CD14-positive monocyte (primary cell): ENCODE results near the gene STARD13. TPM values are rescaled to one million over a fixed set of nuclear protein-coding genes. Genes with fewer than 3 reads are reported as not detected.

Source experiments
- DNase-seq, 3 donors: peaks; one replicate each; pipeline ENCODE4 v3.0.0-alpha.2; 2011 to 2022
- H2AFZ ChIP-seq: 2 replicates; pipeline ENCODE4 v1.6.0; 2012; ENCODE audit warnings: mild to moderate bottlenecking, low read depth, low read length, inconsistent platforms; ENCODE audit not compliant: insufficient read depth, poor library complexity, severe bottlenecking
- H3K27ac ChIP-seq, 2 donors: 1 replicate in 1 of 2; 2 replicates in 1 of 2; pipeline ENCODE4 v1.5.1; 2012 to 2013; ENCODE audit warnings: low read length in 2 of 2, control low read depth in 1 of 2, inconsistent platforms in 1 of 2, low read depth in 1 of 2, mild to moderate bottlenecking in 1 of 2
- H3K27me3 ChIP-seq, 2 donors: one replicate each; pipeline versions ENCODE4 v1.6.0 to v1.6.1; 2011 to 2013; ENCODE audit warnings: low read length in 2 of 2; ENCODE audit not compliant: control insufficient read depth in 2 of 2, insufficient read depth in 2 of 2
- H3K36me3 ChIP-seq, 2 donors: replicated peaks in 1 of 2; 1 replicate in 1 of 2; 2 replicates in 1 of 2; pipeline versions ENCODE4 v1.5.1 to v1.6.1; 2012 to 2013; ENCODE audit warnings: low read length in 2 of 2, control low read depth in 1 of 2, inconsistent platforms in 1 of 2, mild to moderate bottlenecking in 1 of 2; ENCODE audit not compliant: insufficient read depth in 2 of 2, control insufficient read depth in 1 of 2
- H3K4me1 ChIP-seq, 2 donors: 1 replicate in 1 of 2; 2 replicates in 1 of 2; pipeline versions ENCODE4 v1.5.1 to v1.6.1; 2012 to 2013; ENCODE audit warnings: low read length in 2 of 2, control low read depth in 1 of 2, inconsistent platforms in 1 of 2, mild to moderate bottlenecking in 1 of 2, moderate library complexity in 1 of 2; ENCODE audit not compliant: insufficient read depth in 2 of 2, control insufficient read depth in 1 of 2
- H3K4me2 ChIP-seq: replicated peaks from 2 replicates; pipeline ENCODE3; 2012; ENCODE audit warnings: low read length, moderate library complexity, mild to moderate bottlenecking; ENCODE audit not compliant: poor library complexity, severe bottlenecking; ENCODE audit errors: extremely low read depth
- H3K4me3 ChIP-seq, 3 experiments: fragments of 200-600 bp in 1 of 3; sonication (generic) in 1 of 3; replicated peaks in 1 of 3; 1 replicate in 2 of 3; 2 replicates in 1 of 3; pipeline ENCODE4 v1.5.1; 2011 to 2013; ENCODE audit warnings: low read length in 3 of 3, mild to moderate bottlenecking in 3 of 3, control low read depth in 2 of 3, low read depth in 2 of 3, inconsistent platforms in 1 of 3, moderate library complexity in 1 of 3
- H3K79me2 ChIP-seq: 2 replicates; pipeline ENCODE4 v1.6.0; 2012; ENCODE audit warnings: mild to moderate bottlenecking, control low read depth, inconsistent platforms, low read length, moderate library complexity; ENCODE audit not compliant: insufficient read depth
- H3K9ac ChIP-seq: 2 replicates; pipeline ENCODE4 v1.6.0; 2017; ENCODE audit warnings: low read length, mild to moderate bottlenecking; ENCODE audit not compliant: insufficient read depth, poor library complexity, severe bottlenecking
- H3K9me3 ChIP-seq, 2 donors: replicated peaks in 1 of 2; 1 replicate in 1 of 2; 2 replicates in 1 of 2; pipeline versions ENCODE4 v1.5.1 to v1.6.1; 2012 to 2013; ENCODE audit warnings: low read length in 2 of 2, control low read depth in 1 of 2; ENCODE audit not compliant: control insufficient read depth in 1 of 2, insufficient read depth in 1 of 2
- H4K20me1 ChIP-seq: 2 replicates; pipeline ENCODE4 v1.6.0; 2012; ENCODE audit warnings: mild to moderate bottlenecking, low read length, control low read depth, moderate library complexity; ENCODE audit not compliant: insufficient read depth
- H3K27ac Mint-ChIP-seq, 7 donors: one replicate each; pipeline ENCODE4 v1.8.0; 2020; ENCODE audit warnings: mild to moderate bottlenecking in 7 of 7, mixed read lengths in 7 of 7, moderate library complexity in 6 of 7, inconsistent platforms in 2 of 7
- H3K27me3 Mint-ChIP-seq, 3 donors: one replicate each; pipeline ENCODE4 v1.8.0; 2021 to 2022; ENCODE audit warnings: low read depth in 3 of 3, mild to moderate bottlenecking in 3 of 3, mixed read lengths in 3 of 3, moderate library complexity in 3 of 3, inconsistent platforms in 1 of 3
- H3K36me3 Mint-ChIP-seq, 2 donors: one replicate each; pipeline ENCODE4 v1.8.0; 2020; ENCODE audit warnings: mixed read lengths in 2 of 2, inconsistent platforms in 1 of 2, mild to moderate bottlenecking in 1 of 2
- H3K4me1 Mint-ChIP-seq: one replicate; pipeline ENCODE4 v1.8.0; 2020; ENCODE audit warnings: mild to moderate bottlenecking, mixed read lengths
- H3K4me3 Mint-ChIP-seq, 2 donors: one replicate each; pipeline ENCODE4 v1.8.0; 2020; ENCODE audit warnings: mild to moderate bottlenecking in 2 of 2, mixed read lengths in 2 of 2, moderate library complexity in 1 of 2
- H3K9me3 Mint-ChIP-seq, 7 donors: one replicate each; pipeline ENCODE4 v1.8.0; 2020 to 2022; ENCODE audit warnings: mixed read lengths in 7 of 7, mild to moderate bottlenecking in 6 of 7, moderate library complexity in 6 of 7, inconsistent platforms in 2 of 7
- CTCF ChIP-seq: fragments of 200-600 bp; IDR thresholded peaks from one replicate; pipeline ENCODE4 v1.8.0; 2022; ENCODE audit warnings: antibody characterized with exemption, mild to moderate bottlenecking
- WGBS: methylation state at CpG from one replicate; pipeline ENCODE4 v1.1.5; 2013; ENCODE audit warnings: missing lambda C conversion rate; ENCODE audit not compliant: insufficient coverage; 5-methylcytosine and 5-hydroxymethylcytosine counted together
- intact Hi-C, 2 donors: fragments of 100-400 bp; cut with micrococcal nuclease; formaldehyde crosslinking; loops; one replicate each; pipeline versions ENCODE4 v1.15.0 to v1.15.1; 2023
- polyA plus RNA-seq, 3 donors: library from polyadenylated mRNA; depleted of rRNA in 1 of 3; unstranded in 2 of 3; stranded (reverse) in 1 of 3; fragments of 300-500 nt in 2 of 3; fragments of >200 nt in 1 of 3; fragmentation: Illumina TruSeq in 2 of 3; gene quantifications; 1 replicate in 2 of 3; 2 replicates in 1 of 3; pipeline ENCODE4 v1.2.3, GENCODE V29; 2012 to 2021

Gene STARD13
- polyA plus RNA-seq, 3 donors: 0.37 to 0.69 (median 0.60) TPM

- no CpG with 5 or more reads among the region's 3 CpGs for WGBS
- Histone ChIP-seq H3K9me3 (no peaks in the 10 kb centered on the region), H3K27me3 (no peaks in the 10 kb centered on the region), H2AFZ (no peak overlapping the region), H3K27ac (no peak overlapping the region), H3K9ac (no peak overlapping the region), H3K4me3 (no peak overlapping the region), H3K36me3 (no peaks in the 10 kb centered on the region), H4K20me1 (no peaks in the 10 kb centered on the region), H3K4me2 (no peak overlapping the region), H3K4me1 (peaks cover 5 to 6% of the 10 kb centered on the region in 2 donors), H3K79me2 (no peaks in the 10 kb centered on the region)
- no peak for DNase-seq
- no peaks in the 10 kb centered on the region for H3K27me3 Mint-ChIP-seq
- H3K27ac Mint-ChIP-seq: no peak overlapping the region
- intact Hi-C loops: no loop called here
- H3K9me3 Mint-ChIP-seq: peaks cover 0 to 1% (median 0%) of the 10 kb centered on the region in 7 donors
- no peaks in the 10 kb centered on the region for H3K36me3 Mint-ChIP-seq
- TF ChIP-seq CTCF: no peak
- H3K4me1 Mint-ChIP-seq: peaks cover 11% of the 10 kb centered on the region
- H3K4me3 Mint-ChIP-seq: no peak overlapping the region
Observed at GRCh38 chr13:33183431-33184111, 102.0 kb downstream of the STARD13 start.

- 95% methylated on average over 8 of the region's 9 CpGs for WGBS
- H3K27me3 ChIP-seq: no peaks in the 10 kb centered on the region
- H3K36me3 ChIP-seq: no peaks in the 10 kb centered on the region
- no peaks in the 10 kb centered on the region for H3K9me3 ChIP-seq
- H3K4me1 Mint-ChIP-seq: peaks cover 11% of the 10 kb centered on the region
- H3K4me3 ChIP-seq: no peak overlapping the region
- TF ChIP-seq CTCF: no peak
- H3K4me1 ChIP-seq: peaks cover 5 to 6% of the 10 kb centered on the region in 2 donors
- no peak overlapping the region for H3K4me3 Mint-ChIP-seq
- no peaks in the 10 kb centered on the region for H3K79me2 ChIP-seq
- H3K36me3 Mint-ChIP-seq: no peaks in the 10 kb centered on the region
- H3K9me3 Mint-ChIP-seq: peaks cover 0 to 1% (median 0%) of the 10 kb centered on the region in 7 donors
- no peak overlapping the region for H3K4me2 ChIP-seq
- intact Hi-C loops: no loop called here
- no peak overlapping the region for H3K27ac Mint-ChIP-seq
- no peaks in the 10 kb centered on the region for H3K27me3 Mint-ChIP-seq
- no peak for DNase-seq
- no peak overlapping the region for H3K9ac ChIP-seq
- no peaks in the 10 kb centered on the region for H4K20me1 ChIP-seq
- no peak overlapping the region for H3K27ac ChIP-seq
- no peak overlapping the region for H2AFZ ChIP-seq
Observed at GRCh38 chr13:33182729-33183128, 102.8 kb downstream of the STARD13 start.
